ENCODE measurements around the gene TTC39B.

DNA sequence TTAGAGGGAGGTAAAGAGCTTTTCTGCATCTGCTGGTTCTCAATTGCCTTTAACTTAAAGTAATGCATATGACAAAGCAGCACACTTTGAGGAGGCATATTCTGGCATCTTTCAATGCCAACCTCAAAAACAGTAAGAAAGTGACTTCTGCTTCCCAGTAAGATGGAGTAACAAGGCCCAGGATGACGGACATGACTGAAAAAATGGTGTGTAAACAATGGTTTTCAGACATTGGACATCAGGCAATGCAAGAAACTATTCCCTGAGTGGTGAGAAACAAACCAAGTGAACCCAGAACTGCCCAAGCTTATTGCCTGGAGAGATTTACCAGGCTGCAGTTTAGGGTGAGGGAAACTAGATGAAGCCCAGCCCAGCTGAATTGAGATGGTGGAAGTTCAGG, 39.8 kb upstream of the TTC39B start:
- TF ChIP-seq ZBTB8A (tag by site-specific recombination; IDR thresholded peaks at IDR 0.05) (no peak), TRIM28 (IDR thresholded peaks at IDR 0.05; ENCODE audit: borderline replicate concordance, low read length) (no peak), ZNF138 (tag by site-specific recombination; IDR thresholded peaks at IDR 0.05; ENCODE audit: borderline replicate concordance) (no peak), KLF1 (tag by site-specific recombination; IDR thresholded peaks at IDR 0.05) (no peak), IKZF3 (tag by site-specific recombination; IDR thresholded peaks at IDR 0.05) (no peak), ZNF416 (tag by site-specific recombination; IDR thresholded peaks at IDR 0.05) (no peak), ZNF274 (IDR thresholded peaks at IDR 0.05; ENCODE audit: low read length) (no peak), ZNF274 (tag by site-specific recombination; IDR thresholded peaks at IDR 0.05; ENCODE audit: borderline replicate concordance) (no peak), ZNF510 (tag by site-specific recombination; IDR thresholded peaks at IDR 0.05; ENCODE audit: insufficient replicate concordance) (no peak), ZBTB1 (tag by site-specific recombination; IDR thresholded peaks at IDR 0.05) (no peak), HOXA7 (CRISPR knock-in tag; IDR thresholded peaks at IDR 0.05; ENCODE audit: borderline replicate concordance) (no peak)
- TF ChIP-seq, protein P1, sequence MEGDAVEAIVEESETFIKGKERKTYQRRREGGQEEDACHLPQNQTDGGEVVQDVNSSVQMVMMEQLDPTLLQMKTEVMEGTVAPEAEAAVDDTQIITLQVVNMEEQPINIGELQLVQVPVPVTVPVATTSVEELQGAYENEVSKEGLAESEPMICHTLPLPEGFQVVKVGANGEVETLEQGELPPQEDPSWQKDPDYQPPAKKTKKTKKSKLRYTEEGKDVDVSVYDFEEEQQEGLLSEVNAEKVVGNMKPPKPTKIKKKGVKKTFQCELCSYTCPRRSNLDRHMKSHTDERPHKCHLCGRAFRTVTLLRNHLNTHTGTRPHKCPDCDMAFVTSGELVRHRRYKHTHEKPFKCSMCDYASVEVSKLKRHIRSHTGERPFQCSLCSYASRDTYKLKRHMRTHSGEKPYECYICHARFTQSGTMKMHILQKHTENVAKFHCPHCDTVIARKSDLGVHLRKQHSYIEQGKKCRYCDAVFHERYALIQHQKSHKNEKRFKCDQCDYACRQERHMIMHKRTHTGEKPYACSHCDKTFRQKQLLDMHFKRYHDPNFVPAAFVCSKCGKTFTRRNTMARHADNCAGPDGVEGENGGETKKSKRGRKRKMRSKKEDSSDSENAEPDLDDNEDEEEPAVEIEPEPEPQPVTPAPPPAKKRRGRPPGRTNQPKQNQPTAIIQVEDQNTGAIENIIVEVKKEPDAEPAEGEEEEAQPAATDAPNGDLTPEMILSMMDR (tag by site-specific recombination; IDR thresholded peaks at IDR 0.05), result no peak
- TF ChIP-seq, protein P2, sequence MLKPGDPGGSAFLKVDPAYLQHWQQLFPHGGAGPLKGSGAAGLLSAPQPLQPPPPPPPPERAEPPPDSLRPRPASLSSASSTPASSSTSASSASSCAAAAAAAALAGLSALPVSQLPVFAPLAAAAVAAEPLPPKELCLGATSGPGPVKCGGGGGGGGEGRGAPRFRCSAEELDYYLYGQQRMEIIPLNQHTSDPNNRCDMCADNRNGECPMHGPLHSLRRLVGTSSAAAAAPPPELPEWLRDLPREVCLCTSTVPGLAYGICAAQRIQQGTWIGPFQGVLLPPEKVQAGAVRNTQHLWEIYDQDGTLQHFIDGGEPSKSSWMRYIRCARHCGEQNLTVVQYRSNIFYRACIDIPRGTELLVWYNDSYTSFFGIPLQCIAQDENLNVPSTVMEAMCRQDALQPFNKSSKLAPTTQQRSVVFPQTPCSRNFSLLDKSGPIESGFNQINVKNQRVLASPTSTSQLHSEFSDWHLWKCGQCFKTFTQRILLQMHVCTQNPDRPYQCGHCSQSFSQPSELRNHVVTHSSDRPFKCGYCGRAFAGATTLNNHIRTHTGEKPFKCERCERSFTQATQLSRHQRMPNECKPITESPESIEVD (tag by site-specific recombination; IDR thresholded peaks at IDR 0.05), result no peak
- TF ChIP-seq, protein P3, sequence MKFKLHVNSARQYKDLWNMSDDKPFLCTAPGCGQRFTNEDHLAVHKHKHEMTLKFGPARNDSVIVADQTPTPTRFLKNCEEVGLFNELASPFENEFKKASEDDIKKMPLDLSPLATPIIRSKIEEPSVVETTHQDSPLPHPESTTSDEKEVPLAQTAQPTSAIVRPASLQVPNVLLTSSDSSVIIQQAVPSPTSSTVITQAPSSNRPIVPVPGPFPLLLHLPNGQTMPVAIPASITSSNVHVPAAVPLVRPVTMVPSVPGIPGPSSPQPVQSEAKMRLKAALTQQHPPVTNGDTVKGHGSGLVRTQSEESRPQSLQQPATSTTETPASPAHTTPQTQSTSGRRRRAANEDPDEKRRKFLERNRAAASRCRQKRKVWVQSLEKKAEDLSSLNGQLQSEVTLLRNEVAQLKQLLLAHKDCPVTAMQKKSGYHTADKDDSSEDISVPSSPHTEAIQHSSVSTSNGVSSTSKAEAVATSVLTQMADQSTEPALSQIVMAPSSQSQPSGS (tag by site-specific recombination; IDR thresholded peaks at IDR 0.05; ENCODE audit: low read depth), result no peak
